ENCODE measurements around the gene PTGFRN.

DNA sequence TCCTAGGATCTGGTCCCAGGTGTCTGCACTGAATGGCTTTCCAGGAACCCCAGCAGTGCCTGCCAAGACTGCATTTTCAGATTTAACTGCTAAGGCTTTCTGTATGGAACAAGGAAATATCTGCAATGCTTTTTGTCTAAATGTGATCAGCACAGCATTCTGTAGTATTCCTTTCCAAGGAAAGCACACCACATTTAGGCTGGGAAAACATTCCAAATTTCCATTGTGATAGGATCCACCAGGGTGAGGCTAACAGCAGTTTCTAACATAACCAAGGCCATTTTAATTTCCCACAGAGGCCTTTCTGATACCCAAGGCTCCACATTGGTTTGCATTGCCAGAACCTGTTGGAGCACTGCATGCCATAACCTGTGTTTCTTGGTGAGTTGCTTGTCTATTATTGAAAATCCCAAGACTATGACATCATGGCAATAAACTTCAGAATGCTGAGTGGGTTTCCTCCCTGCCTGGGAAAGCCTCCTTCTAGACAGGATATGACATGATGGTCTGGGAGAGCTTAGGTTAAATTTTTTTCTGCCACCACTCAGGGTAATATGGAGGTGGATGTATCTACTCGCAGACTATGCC lies 23.3 kb upstream of the PTGFRN start:
- TF ChIP-seq, protein P1, sequence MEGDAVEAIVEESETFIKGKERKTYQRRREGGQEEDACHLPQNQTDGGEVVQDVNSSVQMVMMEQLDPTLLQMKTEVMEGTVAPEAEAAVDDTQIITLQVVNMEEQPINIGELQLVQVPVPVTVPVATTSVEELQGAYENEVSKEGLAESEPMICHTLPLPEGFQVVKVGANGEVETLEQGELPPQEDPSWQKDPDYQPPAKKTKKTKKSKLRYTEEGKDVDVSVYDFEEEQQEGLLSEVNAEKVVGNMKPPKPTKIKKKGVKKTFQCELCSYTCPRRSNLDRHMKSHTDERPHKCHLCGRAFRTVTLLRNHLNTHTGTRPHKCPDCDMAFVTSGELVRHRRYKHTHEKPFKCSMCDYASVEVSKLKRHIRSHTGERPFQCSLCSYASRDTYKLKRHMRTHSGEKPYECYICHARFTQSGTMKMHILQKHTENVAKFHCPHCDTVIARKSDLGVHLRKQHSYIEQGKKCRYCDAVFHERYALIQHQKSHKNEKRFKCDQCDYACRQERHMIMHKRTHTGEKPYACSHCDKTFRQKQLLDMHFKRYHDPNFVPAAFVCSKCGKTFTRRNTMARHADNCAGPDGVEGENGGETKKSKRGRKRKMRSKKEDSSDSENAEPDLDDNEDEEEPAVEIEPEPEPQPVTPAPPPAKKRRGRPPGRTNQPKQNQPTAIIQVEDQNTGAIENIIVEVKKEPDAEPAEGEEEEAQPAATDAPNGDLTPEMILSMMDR (IDR thresholded peaks at IDR 0.05; ENCODE audit: insufficient read depth, low read length), result no peak
- TF ChIP-seq, protein P2, sequence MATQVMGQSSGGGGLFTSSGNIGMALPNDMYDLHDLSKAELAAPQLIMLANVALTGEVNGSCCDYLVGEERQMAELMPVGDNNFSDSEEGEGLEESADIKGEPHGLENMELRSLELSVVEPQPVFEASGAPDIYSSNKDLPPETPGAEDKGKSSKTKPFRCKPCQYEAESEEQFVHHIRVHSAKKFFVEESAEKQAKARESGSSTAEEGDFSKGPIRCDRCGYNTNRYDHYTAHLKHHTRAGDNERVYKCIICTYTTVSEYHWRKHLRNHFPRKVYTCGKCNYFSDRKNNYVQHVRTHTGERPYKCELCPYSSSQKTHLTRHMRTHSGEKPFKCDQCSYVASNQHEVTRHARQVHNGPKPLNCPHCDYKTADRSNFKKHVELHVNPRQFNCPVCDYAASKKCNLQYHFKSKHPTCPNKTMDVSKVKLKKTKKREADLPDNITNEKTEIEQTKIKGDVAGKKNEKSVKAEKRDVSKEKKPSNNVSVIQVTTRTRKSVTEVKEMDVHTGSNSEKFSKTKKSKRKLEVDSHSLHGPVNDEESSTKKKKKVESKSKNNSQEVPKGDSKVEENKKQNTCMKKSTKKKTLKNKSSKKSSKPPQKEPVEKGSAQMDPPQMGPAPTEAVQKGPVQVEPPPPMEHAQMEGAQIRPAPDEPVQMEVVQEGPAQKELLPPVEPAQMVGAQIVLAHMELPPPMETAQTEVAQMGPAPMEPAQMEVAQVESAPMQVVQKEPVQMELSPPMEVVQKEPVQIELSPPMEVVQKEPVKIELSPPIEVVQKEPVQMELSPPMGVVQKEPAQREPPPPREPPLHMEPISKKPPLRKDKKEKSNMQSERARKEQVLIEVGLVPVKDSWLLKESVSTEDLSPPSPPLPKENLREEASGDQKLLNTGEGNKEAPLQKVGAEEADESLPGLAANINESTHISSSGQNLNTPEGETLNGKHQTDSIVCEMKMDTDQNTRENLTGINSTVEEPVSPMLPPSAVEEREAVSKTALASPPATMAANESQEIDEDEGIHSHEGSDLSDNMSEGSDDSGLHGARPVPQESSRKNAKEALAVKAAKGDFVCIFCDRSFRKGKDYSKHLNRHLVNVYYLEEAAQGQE (IDR thresholded peaks at IDR 0.05; ENCODE audit: insufficient replicate concordance, low read depth), result no peak
- no peak for TF ChIP-seq POLR2AphosphoS5 (IDR thresholded peaks at IDR 0.05; ENCODE audit: low read depth)
